Liver (tissue), 3 donors: ENCODE measurements around the gene CLCN4.

Experiments used
- CTCF ChIP-seq: fragments of 150-350 bp; IDR thresholded peaks from 2 replicates; pipeline ENCODE4 v1.5.1; 2017; ENCODE audit warnings: improper control_type of control experiment, low read depth, low read length; ENCODE audit not compliant: missing input control
- GABPA ChIP-seq, 2 donors: IDR thresholded peaks in 1 of 2; conservative IDR thresholded peaks in 1 of 2; 2 replicates each; pipeline ENCODE4 v1.6.1; 2016; ENCODE audit warnings: antibody characterized with exemption in 2 of 2, mild to moderate bottlenecking in 1 of 2, moderate library complexity in 1 of 2
- SP1 ChIP-seq: IDR thresholded peaks from 2 replicates; pipeline ENCODE4 v1.6.1; 2018; ENCODE audit warnings: antibody characterized with exemption, mild to moderate bottlenecking
- donor health status: healthy.
- donor health status: healthy.

- no peak for TF ChIP-seq CTCF
- TF ChIP-seq SP1: no peak
- TF ChIP-seq GABPA (IDR thresholded peaks at IDR 0.05 in 1 of 2, conservative IDR thresholded peaks at IDR 0.05 in 1 of 2): no peak
Measured at GRCh38 chrX:10176121-10177003, 19.6 kb downstream of the CLCN4 start.
